RPMI7951 (cell line): Measurements from ENCODE around the gene STK40. TPM values are rescaled to one million over a fixed set of nuclear protein-coding genes. Genes with fewer than 3 reads are reported as not detected.
A peak's percentile ranks its signal among the peaks of the same experiment; 100 is the strongest.

Experiments
- DNase-seq: peaks from one replicate; pipeline ENCODE4 v3.0.0-alpha.2; 2012; ENCODE audit warnings: low read depth
- total RNA-seq: library from RNA; depleted of rRNA; stranded (reverse); fragments of >200 nt; shearing (Covaris generic); gene quantifications from 2 replicates; pipeline ENCODE4 v1.2.3, GENCODE V29; 2014

The STK40 gene
- total RNA-seq, 1 experiment from 2014 or later, result 16.7 TPM

GRCh38 chr1:36344395-36344680 lies 41.4 kb downstream of the STK40 start:
- no peak for DNase-seq

GRCh38 chr1:36343651-36344394 lies 41.9 kb downstream of the STK40 start:
- no peak for DNase-seq

- peak; percentile 84 for DNase-seq
Measured at GRCh38 chr1:36342426-36343185, 43.1 kb downstream of the STK40 start.

GRCh38 chr1:36341626-36342320 lies 44.0 kb downstream of the STK40 start:
- no peak for DNase-seq

- DNase-seq, result no peak
Measured at GRCh38 chr1:36339615-36340014, 46.1 kb downstream of the STK40 start.

- DNase-seq, result no peak
Measured at GRCh38 chr1:36339215-36339614, 46.5 kb downstream of the STK40 start.

- no peak for DNase-seq
Measured at GRCh38 chr1:36337830-36338229, 47.9 kb downstream of the STK40 start.

GRCh38 chr1:36330940-36331339 lies 54.8 kb downstream of the STK40 start:
- no peak for DNase-seq

GRCh38 chr1:36329817-36330216 lies 55.9 kb downstream of the STK40 start:
- no peak for DNase-seq

GRCh38 chr1:36328713-36329112 lies 57.0 kb downstream of the STK40 start:
- no peak for DNase-seq

GRCh38 chr1:36328088-36328480 lies 57.6 kb downstream of the STK40 start:
- no peak for DNase-seq

- peak; percentile 84 for DNase-seq
Measured at GRCh38 chr1:36327421-36328087, 58.2 kb downstream of the STK40 start.

- DNase-seq, result no peak
Measured at GRCh38 chr1:36326499-36326898, 59.2 kb downstream of the STK40 start.

- DNase-seq, result no peak
Measured at GRCh38 chr1:36324353-36324703, 61.4 kb downstream of the STK40 start.

- DNase-seq, result peak; percentile 88
Measured at GRCh38 chr1:36323636-36324352, 61.9 kb downstream of the STK40 start, which contains the start of gene EVA1B. TSS of gene EVA1B (minus strand) at chr1:36323645. CDS start at chr1:36323037, 608 bp downstream.

GRCh38 chr1:36322786-36323635 lies 62.7 kb downstream of the STK40 start:
- DNase-seq, result peak; percentile 49

GRCh38 chr1:36322041-36322785 lies 63.5 kb downstream of the STK40 start:
- DNase-seq, result no peak

GRCh38 chr1:36321119-36321951 lies 64.4 kb downstream of the STK40 start:
- DNase-seq, result no peak

GRCh38 chr1:36320767-36321118 lies 65.0 kb downstream of the STK40 start:
- no peak for DNase-seq
